ENCODE data around the gene PSMD3.

DNA sequence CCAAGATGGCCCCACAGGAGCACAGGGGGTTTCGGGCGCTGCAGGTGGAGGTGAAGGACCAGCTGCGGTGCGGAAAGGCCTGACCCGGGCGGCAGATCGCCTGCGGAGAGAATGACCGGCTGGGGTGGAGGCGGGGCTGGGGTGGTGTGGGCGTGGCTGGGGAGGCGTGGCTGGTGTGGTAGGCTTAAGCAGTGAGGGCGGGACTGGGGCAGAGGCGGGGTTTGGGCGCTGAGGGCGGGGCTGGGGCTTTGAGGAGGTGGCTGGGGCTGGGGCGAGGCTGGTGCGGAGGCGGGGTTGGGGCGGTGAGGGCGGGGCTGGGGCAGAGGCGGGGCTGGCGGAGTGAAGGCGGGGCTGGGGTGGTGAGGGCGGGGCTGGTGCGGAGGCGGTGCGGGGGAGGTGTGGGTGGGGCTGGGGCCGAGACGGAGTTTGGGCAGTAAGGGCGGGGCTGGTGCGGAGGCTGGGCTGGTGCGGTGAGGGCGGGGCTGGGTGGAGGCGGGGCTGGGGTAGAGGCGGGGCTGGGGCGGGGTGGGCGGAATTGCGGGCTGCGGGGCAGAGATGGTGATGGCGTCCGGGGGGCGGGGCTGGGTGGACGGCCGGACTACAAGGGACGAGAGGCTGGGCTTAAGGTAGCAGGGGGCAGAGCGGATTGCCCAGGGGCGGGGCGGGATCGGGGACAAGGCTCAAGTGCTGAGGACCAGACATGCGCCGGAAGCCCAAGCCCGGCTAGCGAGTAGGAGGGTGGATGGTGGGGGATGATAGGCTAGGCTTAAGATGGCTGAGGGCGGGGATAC lies 27.7 kb upstream of the PSMD3 start:
- TF ChIP-seq, protein P1, sequence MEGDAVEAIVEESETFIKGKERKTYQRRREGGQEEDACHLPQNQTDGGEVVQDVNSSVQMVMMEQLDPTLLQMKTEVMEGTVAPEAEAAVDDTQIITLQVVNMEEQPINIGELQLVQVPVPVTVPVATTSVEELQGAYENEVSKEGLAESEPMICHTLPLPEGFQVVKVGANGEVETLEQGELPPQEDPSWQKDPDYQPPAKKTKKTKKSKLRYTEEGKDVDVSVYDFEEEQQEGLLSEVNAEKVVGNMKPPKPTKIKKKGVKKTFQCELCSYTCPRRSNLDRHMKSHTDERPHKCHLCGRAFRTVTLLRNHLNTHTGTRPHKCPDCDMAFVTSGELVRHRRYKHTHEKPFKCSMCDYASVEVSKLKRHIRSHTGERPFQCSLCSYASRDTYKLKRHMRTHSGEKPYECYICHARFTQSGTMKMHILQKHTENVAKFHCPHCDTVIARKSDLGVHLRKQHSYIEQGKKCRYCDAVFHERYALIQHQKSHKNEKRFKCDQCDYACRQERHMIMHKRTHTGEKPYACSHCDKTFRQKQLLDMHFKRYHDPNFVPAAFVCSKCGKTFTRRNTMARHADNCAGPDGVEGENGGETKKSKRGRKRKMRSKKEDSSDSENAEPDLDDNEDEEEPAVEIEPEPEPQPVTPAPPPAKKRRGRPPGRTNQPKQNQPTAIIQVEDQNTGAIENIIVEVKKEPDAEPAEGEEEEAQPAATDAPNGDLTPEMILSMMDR (conservative IDR thresholded peaks at IDR 0.05 in 1 of 2, IDR thresholded peaks at IDR 0.05 in 1 of 2; ENCODE audit: low read depth in 1 of 2, low read length in 2 of 2) = no peak
- no peak for TF ChIP-seq EZH2 (IDR thresholded peaks at IDR 0.05; ENCODE audit: low read length, missing control alignments)
